PC-9 (cell line): ENCODE data around the gene PUM2. TPM values are rescaled to one million over a fixed set of nuclear protein-coding genes. Genes with fewer than 3 reads are reported as not detected.

Source experiments
- BruUV-seq: library from RNA; stranded (reverse); fragments of 400-500 nt; replicated peaks from 2 replicates; lab custom pipeline; 2021; lab: Mats Ljungman, UMichigan
- CTCF ChIA-PET: fragments of 300-600 bp; sonication (Branson Sonifier 250); formaldehyde crosslinking; loops from one replicate; lab custom pipeline; 2022; ENCODE audit warnings: antibody characterized with exemption; lab: Charles Lee
- POLR2A ChIA-PET: fragments of 300-600 bp; sonication (Branson Sonifier 250); formaldehyde crosslinking; loops from one replicate; lab custom pipeline; 2022; ENCODE audit warnings: antibody characterized with exemption; ENCODE audit not compliant: unreplicated experiment; lab: Charles Lee
- DNase-seq, 2 experiments: peaks; one replicate each; pipeline versions ENCODE4 v3.0.0 to v3.0.0-alpha.2; 2015 to 2022; ENCODE audit warnings: mixed read lengths in 1 of 2
- H2AFZ ChIP-seq: fragments of 200-600 bp; sonication (generic); 2 replicates; pipeline ENCODE4 v1.8.1; 2017; ENCODE audit warnings: antibody characterized with exemption
- H3F3A ChIP-seq: fragments of 200-600 bp; sonication (generic); 2 replicates; pipeline ENCODE4 v1.8.1; 2017; ENCODE audit warnings: antibody characterized with exemption, mild to moderate bottlenecking, low read depth; ENCODE audit not compliant: insufficient read depth
- H3K27ac ChIP-seq: fragments of 200-600 bp; sonication (generic); 2 replicates; pipeline ENCODE4 v1.6.1; 2016; ENCODE audit warnings: mixed run types
- H3K27me3 ChIP-seq: fragments of 200-600 bp; sonication (generic); 2 replicates; pipeline ENCODE4 v1.6.1; 2016; ENCODE audit warnings: low read depth, mixed run types; ENCODE audit not compliant: insufficient read depth
- H3K36me3 ChIP-seq: fragments of 200-600 bp; sonication (generic); 2 replicates; pipeline ENCODE4 v1.6.1; 2016; ENCODE audit warnings: low read depth, mixed run types
- H3K4me1 ChIP-seq: fragments of 200-600 bp; sonication (generic); replicated peaks from 2 replicates; pipeline ENCODE4 v1.6.1; 2016; ENCODE audit warnings: mixed run types; ENCODE audit not compliant: insufficient read depth
- H3K4me2 ChIP-seq: fragments of 200-600 bp; sonication (generic); 2 replicates; pipeline ENCODE4 v1.6.1; 2017; ENCODE audit warnings: mixed run types
- H3K4me3 ChIP-seq: fragments of 200-600 bp; sonication (generic); 2 replicates; pipeline ENCODE4 v1.6.1; 2016; ENCODE audit warnings: mixed run types
- H3K79me2 ChIP-seq: fragments of 200-600 bp; sonication (generic); 2 replicates; pipeline ENCODE4 v1.6.1; 2017; ENCODE audit warnings: low read depth, mixed run types
- H3K9me2 ChIP-seq: fragments of 200-600 bp; sonication (generic); 2 replicates; pipeline ENCODE4 v1.8.1; 2017; ENCODE audit warnings: mild to moderate bottlenecking; ENCODE audit not compliant: insufficient read depth
- H3K9me3 ChIP-seq: fragments of 200-600 bp; sonication (generic); 2 replicates; pipeline ENCODE4 v1.8.1; 2016; ENCODE audit warnings: low read depth; ENCODE audit not compliant: insufficient read depth
- H4K20me1 ChIP-seq: fragments of 200-600 bp; sonication (generic); 2 replicates; pipeline ENCODE4 v1.8.1; 2017; ENCODE audit not compliant: insufficient read depth
- EZH2 ChIP-seq: fragments of 200-600 bp; sonication (generic); IDR thresholded peaks from 2 replicates; pipeline ENCODE4 v1.8.0; 2017; ENCODE audit warnings: antibody characterized with exemption, low read depth
- intact Hi-C: fragments of 100-400 bp; cut with micrococcal nuclease; formaldehyde crosslinking; loops from one replicate; pipeline ENCODE4 v1.10.0; 2022; ENCODE audit not compliant: unreplicated experiment
- total RNA-seq: library from RNA; stranded (reverse); gene quantifications from 2 replicates; pipeline ENCODE4 v1.2.3, GENCODE V29; 2021
- TF ChIP-seq, protein P1 (sequence below): fragments of 200-600 bp; sonication (generic); conservative IDR thresholded peaks from 2 replicates; pipeline ENCODE4 v1.6.1; 2017; ENCODE audit warnings: mixed run types, antibody characterized with exemption, mild to moderate bottlenecking, moderate library complexity

The PUM2 gene
- total RNA-seq, 1 experiment from 2014 or later, result 99.3 TPM

DNA sequence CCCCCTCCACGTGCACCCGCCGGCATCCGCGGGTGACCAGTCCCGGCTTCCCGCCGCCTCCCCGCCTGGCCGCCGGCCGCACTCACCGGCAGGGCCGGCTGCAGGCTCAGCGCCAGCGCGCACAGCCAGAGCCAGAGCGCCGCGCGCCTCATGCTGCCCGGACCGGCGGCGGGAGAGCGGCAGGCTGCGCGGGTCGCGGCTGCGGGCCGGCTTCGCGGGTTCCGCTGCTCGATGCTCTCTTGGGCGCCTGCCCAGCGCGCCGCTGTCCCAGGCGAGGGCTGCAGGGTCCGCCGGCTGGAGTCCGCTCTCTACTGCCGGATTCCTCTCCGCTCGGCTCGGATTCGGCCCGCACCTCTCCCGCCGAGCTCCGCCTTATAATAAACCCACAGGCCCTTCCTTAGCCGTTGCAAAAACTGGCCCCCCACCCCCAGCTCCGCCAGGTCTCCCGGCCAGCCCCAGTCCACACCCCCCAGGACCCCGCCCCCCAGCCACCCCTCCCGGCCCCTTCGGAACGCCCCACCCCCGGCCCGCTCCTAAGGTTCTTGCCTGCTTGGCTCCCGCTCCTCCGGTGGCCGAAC, 125.8 kb downstream of the PUM2 start, which contains the start of gene SDC1:
Gene SDC1 (minus strand): TSS at position 415 of the 578 bp plus-strand sequence. CDS start 263 bp downstream, at position 152.
- ChIA-PET CTCF (interaction anchor here (0.6 to 1.8 kb wide), 8 partner anchors 14 to 1801 kb away, joined by 3 to 12 read pairs (median 6); no protein-coding TSS in a partner anchor), POLR2A (interaction anchor here (0.5 to 1.2 kb wide), 5 partner anchors 9 to 115 kb away, joined by 3 to 11 read pairs (median 5); no protein-coding TSS in a partner anchor)
- Histone ChIP-seq H4K20me1 (no peaks in the 10 kb centered on the region), H3K4me1 (peaks cover 36% of the 10 kb centered on the region), H3K9me3 (no peaks in the 10 kb centered on the region), H3F3A (peaks cover 39% of the 10 kb centered on the region; the same call in 1 of the 2 replicates), H3K4me3 (peak within 1 kb of the TSS; percentile 93), H3K27ac (peak within 1 kb of the TSS; percentile 61), H2AFZ (peak within 1 kb of the TSS; percentile 87), H3K36me3 (no peaks in the 10 kb centered on the region), H3K79me2 (peaks cover 37% of the 10 kb centered on the region), H3K9me2 (no peaks in the 10 kb centered on the region), H3K4me2 (peak within 1 kb of the TSS; percentile 92), H3K27me3 (no peaks in the 10 kb centered on the region)
- no peak for TF ChIP-seq EZH2
- no TSS peak for BruUV-seq
- no peak for DNase-seq
- intact Hi-C loops, result loop anchor here (1.0 to 5.0 kb wide), 3 partner anchors 7 to 213 kb away; partner anchors contain the start of gene MATN3

DNA sequence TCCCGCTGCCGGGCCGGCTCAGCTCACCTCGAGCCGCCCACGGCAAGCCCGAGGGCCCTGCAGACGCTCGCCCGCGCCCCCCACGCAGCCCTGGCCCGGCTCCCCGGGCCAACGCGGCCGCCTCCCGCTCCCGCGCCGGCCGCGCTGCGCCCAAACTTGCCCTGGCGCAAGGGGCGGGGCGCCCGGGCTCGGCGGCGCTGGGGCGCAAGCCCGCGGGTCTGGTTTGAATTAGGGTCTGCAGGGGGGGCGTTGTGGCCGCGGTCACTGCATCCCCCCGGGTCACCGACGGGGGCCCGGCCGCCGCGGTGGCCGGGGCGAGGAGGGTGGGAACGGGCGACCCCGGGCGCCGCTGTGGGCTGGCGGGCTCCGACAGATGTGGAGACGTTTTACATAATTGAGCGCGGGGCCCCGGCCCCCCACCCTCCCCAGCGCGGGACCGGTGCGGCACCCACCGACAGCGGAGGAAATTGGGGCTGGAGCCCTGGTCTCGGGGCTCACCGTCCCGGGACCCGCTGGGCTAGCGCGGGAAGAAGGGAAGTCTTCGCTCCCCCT, 126.4 kb downstream of the PUM2 start:
- no peak for TF ChIP-seq EZH2
- TF ChIP-seq, protein P1, sequence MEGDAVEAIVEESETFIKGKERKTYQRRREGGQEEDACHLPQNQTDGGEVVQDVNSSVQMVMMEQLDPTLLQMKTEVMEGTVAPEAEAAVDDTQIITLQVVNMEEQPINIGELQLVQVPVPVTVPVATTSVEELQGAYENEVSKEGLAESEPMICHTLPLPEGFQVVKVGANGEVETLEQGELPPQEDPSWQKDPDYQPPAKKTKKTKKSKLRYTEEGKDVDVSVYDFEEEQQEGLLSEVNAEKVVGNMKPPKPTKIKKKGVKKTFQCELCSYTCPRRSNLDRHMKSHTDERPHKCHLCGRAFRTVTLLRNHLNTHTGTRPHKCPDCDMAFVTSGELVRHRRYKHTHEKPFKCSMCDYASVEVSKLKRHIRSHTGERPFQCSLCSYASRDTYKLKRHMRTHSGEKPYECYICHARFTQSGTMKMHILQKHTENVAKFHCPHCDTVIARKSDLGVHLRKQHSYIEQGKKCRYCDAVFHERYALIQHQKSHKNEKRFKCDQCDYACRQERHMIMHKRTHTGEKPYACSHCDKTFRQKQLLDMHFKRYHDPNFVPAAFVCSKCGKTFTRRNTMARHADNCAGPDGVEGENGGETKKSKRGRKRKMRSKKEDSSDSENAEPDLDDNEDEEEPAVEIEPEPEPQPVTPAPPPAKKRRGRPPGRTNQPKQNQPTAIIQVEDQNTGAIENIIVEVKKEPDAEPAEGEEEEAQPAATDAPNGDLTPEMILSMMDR, result no peak
- ChIA-PET CTCF (interaction anchor here (0.7 to 1.8 kb wide), 3 partner anchors 39 to 436 kb away, joined by 3 to 11 read pairs (median 10); no protein-coding TSS in a partner anchor), POLR2A (interaction anchor here (0.6 to 0.7 kb wide), 2 partner anchors 38 to 115 kb away, joined by 5 to 9 read pairs; no protein-coding TSS in a partner anchor)
- intact Hi-C loops, result loop anchor here (1.0 to 5.0 kb wide), 3 partner anchors 8 to 212 kb away; partner anchors contain the start of gene MATN3
- Histone ChIP-seq H3K4me2 (peak overlapping the region; percentile 92), H3K36me3 (no peaks in the 10 kb centered on the region), H4K20me1 (no peaks in the 10 kb centered on the region), H3K27ac (peak overlapping the region; percentile 61), H3K4me3 (peak overlapping the region; percentile 93), H3K9me3 (no peaks in the 10 kb centered on the region), H2AFZ (peak overlapping the region; percentile 87), H3K9me2 (no peaks in the 10 kb centered on the region), H3K79me2 (peaks cover 43% of the 10 kb centered on the region), H3K27me3 (no peaks in the 10 kb centered on the region), H3F3A (peaks cover 39% of the 10 kb centered on the region; the same call in 1 of the 2 replicates), H3K4me1 (peaks cover 36% of the 10 kb centered on the region)
- DNase-seq, result peak in 1 of 2 experiments; percentile 41
- no TSS peak for BruUV-seq

DNA sequence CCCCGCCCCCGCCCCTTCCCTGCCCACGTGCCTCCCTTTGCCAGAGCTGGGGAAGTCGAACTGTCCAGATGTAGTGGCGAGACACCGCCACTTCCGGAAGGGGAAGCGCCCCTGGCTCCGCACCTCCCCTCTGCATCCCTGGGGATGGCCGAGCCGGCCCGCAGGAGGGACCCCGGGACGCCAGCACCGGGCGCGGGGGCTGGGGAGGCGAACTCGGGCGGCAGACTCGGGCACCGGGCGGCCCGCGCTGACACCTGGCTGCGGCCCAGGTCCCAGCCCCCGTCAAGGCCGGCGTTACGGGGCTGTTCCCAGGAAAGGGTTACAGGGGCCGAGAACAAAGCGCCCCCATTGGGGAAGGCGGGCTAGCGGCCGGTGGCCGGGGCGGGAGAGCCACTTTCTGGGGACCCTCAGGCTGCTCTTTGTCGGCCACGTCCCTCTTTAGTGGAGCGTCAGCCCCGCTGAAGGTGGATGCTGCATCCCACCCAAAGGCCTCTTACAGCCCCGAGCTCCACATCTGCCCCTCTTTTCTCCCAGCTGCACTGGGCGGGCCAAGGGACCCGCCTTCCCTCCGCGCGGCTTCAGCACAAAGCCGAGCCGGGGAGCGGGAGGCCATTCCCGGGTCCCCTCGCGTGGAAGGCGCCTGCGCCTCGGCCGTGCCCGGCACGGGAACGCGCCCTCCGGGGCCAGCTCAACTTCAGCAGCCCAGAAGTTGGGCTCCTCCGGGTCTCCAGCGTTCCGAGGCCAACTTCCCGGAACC, 127.1 kb downstream of the PUM2 start:
- peak in 1 of 2 experiments; percentile 58 for DNase-seq
- POLR2A ChIA-PET, result interaction anchor here (0.6 to 0.7 kb wide), 2 partner anchors 16 to 114 kb away, joined by 3 to 5 read pairs; no protein-coding TSS in a partner anchor
- no peaks in the 10 kb centered on the region for H3K27me3 ChIP-seq
- peak overlapping the region; percentile 87 for H2AFZ ChIP-seq
- peak overlapping the region; percentile 92 for H3K4me2 ChIP-seq
- intact Hi-C loops, result loop anchor here (1.0 to 5.0 kb wide), 4 partner anchors 9 to 211 kb away; partner anchors contain the start of gene MATN3
- H3K79me2 ChIP-seq, result peaks cover 47% of the 10 kb centered on the region
- no peaks in the 10 kb centered on the region for H4K20me1 ChIP-seq
- CTCF ChIA-PET, result interaction anchor here (0.7 kb wide), 1 partner anchor 437 kb away, joined by 3 read pairs; no protein-coding TSS in a partner anchor
- peak overlapping the region; percentile 93 for H3K4me3 ChIP-seq
- no TSS peak for BruUV-seq
- H3K9me2 ChIP-seq, result no peaks in the 10 kb centered on the region
- H3K27ac ChIP-seq, result peak overlapping the region; percentile 61
- TF ChIP-seq, protein P1, result peak; percentile 28; the same call in 1 of the 2 replicates
- TF ChIP-seq EZH2, result no peak
- peaks cover 39% of the 10 kb centered on the region; the same call in 1 of the 2 replicates for H3F3A ChIP-seq
- H3K4me1 ChIP-seq, result peaks cover 36% of the 10 kb centered on the region
- H3K36me3 ChIP-seq, result no peaks in the 10 kb centered on the region
- H3K9me3 ChIP-seq, result no peaks in the 10 kb centered on the region
